Measurements from ENCODE around the gene LRRC27.
"Not testable (repeated sequence)": the region's sequence is repeated elsewhere in the genome, so short reads cannot be mapped to it uniquely, and the experiment has no call there.

Gene LRRC27

GRCh38 chr10:132310701-132311337, 21.2 kb upstream of the LRRC27 start:
- DNase-seq, result peak in 4 of 10 donors; percentile 10 to 81 (median 40)
- intact Hi-C loops (cut with DNase I), result no loop called here

- intact Hi-C loops (cut with DNase I), result no loop called here
- DNase-seq, result peak in 4 of 10 donors; percentile 10 to 72 (median 56)
Observed at GRCh38 chr10:132311338-132311939, 20.6 kb upstream of the LRRC27 start.

GRCh38 chr10:132313305-132313704, 18.7 kb upstream of the LRRC27 start:
- intact Hi-C loops (cut with DNase I), result no loop called here
- DNase-seq, result peak in 4 of 10 donors; percentile 2 to 61 (median 50)

GRCh38 chr10:132313865-132314264, 18.1 kb upstream of the LRRC27 start:
- DNase-seq, result peak in 2 of 10 donors; percentile 28 to 36

DNA sequence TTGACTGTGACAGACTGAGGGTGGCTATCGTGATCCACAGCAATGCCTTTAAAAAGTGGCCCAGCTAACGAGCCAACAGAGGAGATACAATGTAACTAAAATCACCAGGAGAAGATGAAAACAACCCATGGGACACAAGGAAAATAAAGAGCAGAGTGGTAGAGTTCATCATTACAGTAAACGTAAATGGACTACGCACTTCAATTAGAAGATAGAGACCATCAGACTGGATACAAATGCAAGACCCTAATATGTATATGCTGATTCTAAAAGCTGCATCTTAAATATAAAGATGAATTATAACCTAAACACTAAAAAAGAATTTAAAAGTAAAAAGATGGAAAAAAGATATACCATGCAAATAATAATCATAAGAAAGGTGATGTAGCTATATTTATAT, 17.7 kb upstream of the LRRC27 start:
- DNase-seq, result no peak
- intact Hi-C loops (cut with DNase I), result no loop called here

More at GRCh38 chr10:132313865-132314264, 18.1 kb upstream of the LRRC27 start:
- intact Hi-C loops (cut with DNase I), result no loop called here

DNA sequence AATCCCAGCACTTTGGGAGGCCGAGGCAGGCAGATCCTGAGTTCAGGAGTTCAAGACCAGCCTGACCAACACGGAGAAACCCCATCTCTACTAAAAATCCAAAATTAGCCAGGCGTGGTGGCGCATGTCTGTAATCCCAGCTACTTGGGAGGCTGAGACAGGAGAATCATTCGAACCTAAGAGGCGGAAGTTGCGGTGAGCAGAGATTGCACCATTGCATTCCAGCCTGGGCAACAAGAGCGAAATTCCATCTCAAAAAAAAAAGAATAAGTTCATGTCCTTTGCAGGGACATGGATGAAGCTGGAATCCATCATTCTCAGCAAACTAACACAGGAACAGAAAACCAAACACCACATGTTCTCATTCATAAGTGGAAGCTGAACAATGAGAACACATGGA, 17.1 kb upstream of the LRRC27 start:
- DNase-seq, result peak in 1 of 10 donors; percentile 7
- intact Hi-C loops (cut with DNase I), result not testable (repeated sequence)

DNA sequence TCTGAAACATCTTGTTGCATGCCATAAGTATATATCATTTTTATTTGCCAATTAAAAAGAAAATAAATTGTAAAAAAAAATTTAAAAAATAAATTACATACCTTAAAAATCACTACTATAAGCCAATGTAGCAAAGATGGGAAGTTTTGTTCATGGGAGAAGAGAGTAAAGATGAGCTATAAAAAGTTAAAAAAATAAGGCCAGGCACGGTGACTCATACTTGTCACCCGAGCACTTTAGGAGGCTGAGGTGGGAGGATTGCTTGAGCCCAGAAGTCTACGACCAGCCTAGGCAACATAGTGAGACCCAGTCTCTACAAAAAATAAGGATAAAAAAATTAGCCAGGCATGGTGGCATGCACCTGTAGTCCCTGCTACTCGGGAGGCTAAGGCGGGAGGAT, 15.9 kb upstream of the LRRC27 start:
- intact Hi-C loops (cut with DNase I), result no loop called here
- peak in 2 of 10 donors; percentile 14 to 24 for DNase-seq

- DNase-seq, result peak in 1 of 10 donors; percentile 3
- intact Hi-C loops (cut with DNase I), result not testable (repeated sequence)
Observed at GRCh38 chr10:132317477-132317876, 14.5 kb upstream of the LRRC27 start.

DNA sequence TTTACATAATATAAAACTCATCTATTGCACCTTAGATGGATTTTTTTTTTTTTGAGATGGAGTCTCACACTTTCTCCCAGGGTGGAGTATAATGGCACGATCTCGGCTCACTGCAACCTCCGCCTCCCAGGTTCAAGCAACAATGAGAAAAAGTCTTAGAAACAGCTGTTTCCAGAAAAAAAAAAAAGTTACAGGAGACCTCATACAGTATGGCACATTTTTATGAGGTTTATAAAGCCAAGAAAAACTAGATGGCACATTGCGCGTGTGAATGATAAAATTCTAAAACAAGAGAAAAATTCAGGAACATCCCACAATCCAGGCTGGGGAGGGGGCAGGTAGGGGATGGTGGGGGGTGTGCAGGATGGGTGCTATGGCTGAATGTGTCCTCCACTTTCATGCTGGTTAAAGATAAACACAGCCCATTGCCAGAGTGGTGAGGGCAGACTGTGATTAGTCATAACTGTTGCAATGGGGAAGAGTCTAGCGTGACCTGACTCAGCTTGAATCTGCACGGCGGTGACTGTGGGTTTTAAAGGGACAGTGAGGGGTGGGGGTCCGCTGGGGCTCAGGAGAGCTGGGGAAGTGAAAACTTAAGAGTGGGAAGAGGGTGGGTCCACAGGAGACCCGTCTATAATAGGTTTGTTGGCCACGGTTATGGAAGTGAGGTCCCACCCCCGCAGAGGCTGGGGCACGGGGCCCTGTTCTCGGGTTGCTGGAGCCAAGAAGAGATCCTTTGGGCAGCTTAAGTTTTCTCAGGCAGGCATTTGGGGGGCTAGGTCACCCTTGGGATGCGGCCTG, 11.9 kb upstream of the LRRC27 start:
- intact Hi-C loops (cut with DNase I), result no loop called here
- peak in 3 of 10 donors; percentile 53 to 83 (median 78) for DNase-seq

DNA sequence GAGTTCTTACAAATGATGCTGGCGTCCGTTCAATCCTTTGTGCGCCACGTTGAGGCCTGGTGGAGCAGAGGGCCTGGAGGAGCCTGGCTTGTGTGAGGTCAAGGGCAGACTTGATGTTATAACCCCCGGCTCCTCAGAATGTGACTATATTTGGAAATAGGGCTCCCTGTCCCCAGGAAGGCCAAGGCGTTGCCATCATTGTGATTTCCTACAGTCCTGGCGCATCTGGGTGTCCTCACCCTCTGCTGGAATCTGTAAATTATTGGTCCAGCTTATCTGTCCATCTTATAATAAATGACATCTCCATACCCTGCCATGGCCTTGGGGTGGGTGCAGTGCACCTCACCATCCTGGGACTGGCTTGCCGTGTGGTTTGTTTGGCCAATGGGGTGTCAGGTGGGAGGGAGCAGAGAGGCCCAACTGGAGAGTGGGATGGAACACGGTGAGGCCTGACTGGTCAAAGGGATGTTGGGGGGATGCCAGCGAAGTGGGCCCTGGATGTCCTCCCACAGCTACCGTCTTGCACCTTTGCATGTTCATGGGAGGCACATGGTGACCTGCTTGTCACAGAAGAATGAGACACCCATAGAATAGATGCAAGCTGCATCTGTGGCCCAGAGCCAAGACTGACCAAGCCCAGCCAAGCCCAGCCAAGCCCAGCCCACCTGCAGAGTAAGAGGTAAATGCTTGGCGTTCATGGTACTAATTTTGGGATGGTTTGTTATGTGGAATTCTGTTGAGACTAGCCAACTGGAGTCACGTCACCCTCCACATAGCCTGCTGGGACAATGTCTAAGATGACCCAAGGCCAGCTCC, 11.1 kb upstream of the LRRC27 start:
- intact Hi-C loops (cut with DNase I), result no loop called here
- DNase-seq, result peak in 3 of 10 donors; percentile 29 to 46 (median 35)

- intact Hi-C loops (cut with DNase I), result no loop called here
- peak in 3 of 10 donors; percentile 36 to 79 (median 51) for DNase-seq
Observed at GRCh38 chr10:132321726-132322125, 10.3 kb upstream of the LRRC27 start.

DNA sequence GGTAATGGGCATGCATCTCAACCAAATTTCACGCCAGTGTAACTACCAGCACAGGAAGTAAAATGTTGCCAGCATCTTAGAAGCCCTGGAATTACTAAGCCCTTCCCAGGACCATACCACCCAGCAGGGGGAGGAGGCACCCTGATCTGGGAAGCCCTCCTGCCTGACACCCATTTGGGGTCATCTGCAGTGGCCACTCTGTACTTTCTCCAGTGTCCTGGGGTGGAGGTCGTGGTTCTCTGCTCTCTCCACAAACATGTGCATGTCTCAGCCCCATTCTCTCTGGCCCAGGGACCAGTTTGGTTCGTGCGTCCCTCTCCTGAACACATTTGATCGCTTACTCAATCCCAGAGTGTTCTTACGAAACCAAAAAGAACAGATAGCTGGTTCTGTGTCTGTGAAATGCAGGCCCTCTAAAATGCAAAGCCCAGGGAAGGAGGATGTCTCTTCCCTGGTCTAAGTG, 9.4 kb upstream of the LRRC27 start:
- intact Hi-C loops (cut with DNase I), result no loop called here
- peak in 3 of 10 donors; percentile 7 to 53 (median 46) for DNase-seq

DNA sequence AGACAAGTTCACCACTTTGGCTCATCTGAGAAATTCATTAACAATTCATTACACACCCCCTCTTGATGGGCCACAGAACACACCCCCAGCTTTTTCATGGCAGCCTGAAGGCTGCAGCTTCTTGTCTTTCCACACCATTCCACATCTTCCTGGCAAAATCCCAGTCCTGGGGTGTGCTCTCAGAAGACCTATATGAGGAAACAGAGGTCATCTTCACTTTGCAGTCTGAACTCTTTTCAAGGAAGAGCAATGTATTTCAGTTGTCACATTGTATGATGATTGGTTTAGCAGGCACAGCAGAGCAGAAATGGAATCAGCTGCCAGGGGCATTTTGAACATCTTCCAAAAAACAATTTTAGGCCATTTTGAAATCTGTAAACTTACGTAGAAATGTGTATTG, 7.8 kb upstream of the LRRC27 start:
- intact Hi-C loops (cut with DNase I), result no loop called here
- peak in 2 of 10 donors; percentile 0 to 22 for DNase-seq

DNA sequence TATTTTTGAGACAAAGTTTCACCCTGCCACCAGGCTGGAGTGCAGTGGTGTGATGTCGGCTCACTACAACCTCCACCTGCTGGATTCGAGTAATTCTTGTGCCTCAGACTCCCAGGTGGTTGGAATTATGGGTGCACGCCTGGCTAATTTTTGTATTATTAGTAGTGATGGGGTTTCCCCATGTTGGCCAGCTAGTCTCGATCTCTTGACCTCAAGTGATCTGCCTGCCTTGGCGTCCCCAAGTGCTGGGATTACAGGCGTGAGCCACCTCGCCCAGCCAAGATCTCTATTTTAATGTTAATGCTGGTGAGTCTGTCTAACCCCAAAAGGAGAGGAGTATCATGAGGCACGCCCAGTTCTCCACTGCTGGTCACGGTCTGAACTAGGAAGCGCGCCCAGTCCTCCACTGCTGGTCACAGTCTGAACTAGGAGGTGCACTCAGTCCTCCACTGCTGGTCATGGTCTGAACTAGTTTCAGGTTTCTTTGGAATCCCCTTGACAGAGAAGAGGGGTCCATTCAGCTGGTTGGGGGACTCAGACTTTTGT, 5.6 kb upstream of the LRRC27 start:
- DNase-seq, result peak in 3 of 10 donors; percentile 17 to 43 (median 33)
- intact Hi-C loops (cut with DNase I), result no loop called here

GRCh38 chr10:132326925-132327324, 5.1 kb upstream of the LRRC27 start:
- peak in 2 of 10 donors; percentile 24 for DNase-seq
- intact Hi-C loops (cut with DNase I), result no loop called here

- DNase-seq, result peak in 2 of 10 donors; percentile 13 to 77
- intact Hi-C loops (cut with DNase I), result no loop called here
Observed at GRCh38 chr10:132328106-132328505, 3.9 kb upstream of the LRRC27 start.

DNA sequence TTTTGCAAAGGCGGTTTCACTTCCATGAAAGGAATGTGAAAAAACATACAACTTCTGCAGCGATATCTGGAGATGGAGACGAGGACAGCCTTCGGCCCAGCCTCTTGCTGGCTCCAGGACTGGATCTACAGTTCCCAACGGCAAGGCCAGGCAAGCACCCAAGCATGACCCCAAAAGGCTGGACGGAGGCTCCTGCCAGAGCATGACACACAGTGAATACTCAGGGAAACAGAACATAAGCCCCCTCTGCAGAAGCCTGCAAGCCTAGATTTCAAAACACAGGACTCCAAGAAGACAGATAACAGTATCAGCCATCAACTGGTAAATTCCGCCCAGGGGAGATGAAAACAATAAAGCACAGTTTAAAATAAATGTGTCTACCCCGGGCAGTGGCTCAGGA, 3.3 kb upstream of the LRRC27 start:
- intact Hi-C loops (cut with DNase I), result no loop called here
- peak in 3 of 10 donors; percentile 1 to 74 (median 66) for DNase-seq

- intact Hi-C loops (cut with DNase I), result loop anchor here (5.0 kb wide), 1 partner anchor 108 kb away; no protein-coding TSS in a partner anchor
- peak in 3 of 10 donors; percentile 61 to 77 (median 63) for DNase-seq
Observed at GRCh38 chr10:132329565-132330485, 2.2 kb upstream of the LRRC27 start.

DNA sequence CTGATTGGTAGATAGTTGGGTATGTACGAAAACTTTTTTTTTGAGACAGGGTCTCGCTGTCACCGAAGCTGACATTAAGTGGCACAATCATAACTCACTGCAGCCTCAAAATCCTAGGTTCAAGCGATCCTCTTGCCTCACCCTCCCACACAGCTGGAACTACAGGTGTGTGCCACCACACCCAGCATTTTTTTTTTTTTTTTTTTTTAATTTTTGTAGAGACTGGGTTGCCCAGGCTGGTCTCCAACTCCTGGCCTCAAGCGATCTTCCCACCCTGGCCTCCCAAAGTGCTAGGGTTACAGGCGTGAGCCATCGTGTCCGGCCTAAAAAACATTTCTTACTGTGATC, 1.5 kb upstream of the LRRC27 start:
- intact Hi-C loops (cut with DNase I), result loop anchor here (5.0 kb wide), 1 partner anchor 108 kb away; no protein-coding TSS in a partner anchor
- peak in 2 of 10 donors; percentile 16 to 37 for DNase-seq
